Activated CD8-positive, alpha-beta memory T cell treated with anti-CD3 and anti-CD28 coated beads for 4 hours (primary cell): Measurements from ENCODE around the gene C1orf87.
A peak's percentile ranks its signal among the peaks of the same experiment; 100 is the strongest.

Experiments
- DNase-seq, 2 donors: peaks; one replicate each; pipeline ENCODE4 v3.0.0-alpha.2; 2020; ENCODE audit warnings: low read depth in 2 of 2

The C1orf87 gene

GRCh38 chr1:59948990-59949389 is 124.6 kb downstream of the C1orf87 start:
- no peak for DNase-seq

- peak in 1 of 2 donors; percentile 5 for DNase-seq
These were observed 126.3 kb downstream of the C1orf87 start for GRCh38 chr1:59947047-59947938.

- no peak for DNase-seq
These were observed 127.8 kb downstream of the C1orf87 start for GRCh38 chr1:59945790-59946189.
